NB4 (cell line): Measurements from ENCODE around the gene CTAG2.

Experiments
- POLR2A ChIP-seq: IDR thresholded peaks from 2 replicates; pipeline ENCODE4 v1.6.1; 2011; ENCODE audit warnings: mild to moderate bottlenecking; ENCODE audit not compliant: insufficient read length; ENCODE audit errors: extremely low read depth
- TF ChIP-seq, protein P1 (sequence below): IDR thresholded peaks from one replicate; pipeline ENCODE4 v1.5.1; 2012; ENCODE audit warnings: low read depth, low read length

DNA sequence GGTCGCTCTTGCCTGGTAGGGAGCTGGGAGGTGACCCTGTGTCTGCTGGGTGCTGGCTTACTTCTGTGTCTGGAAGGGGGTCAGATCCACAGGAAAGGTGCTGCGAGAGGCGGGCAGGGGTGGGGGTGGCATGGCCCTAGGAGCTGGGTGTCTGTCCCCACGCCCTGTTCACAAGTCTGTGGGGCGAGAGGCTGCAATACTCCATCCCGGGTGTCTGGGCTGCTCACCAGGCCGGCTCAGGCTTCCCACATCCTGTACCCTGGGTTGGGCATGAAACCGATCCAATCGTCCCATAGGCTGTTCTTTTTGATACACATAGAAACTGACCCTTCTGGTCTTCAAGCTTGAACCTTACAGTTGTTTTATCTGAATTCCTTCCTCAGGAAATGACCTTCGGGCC is 993 bp upstream of the CTAG2 start:
- TF ChIP-seq, protein P1, sequence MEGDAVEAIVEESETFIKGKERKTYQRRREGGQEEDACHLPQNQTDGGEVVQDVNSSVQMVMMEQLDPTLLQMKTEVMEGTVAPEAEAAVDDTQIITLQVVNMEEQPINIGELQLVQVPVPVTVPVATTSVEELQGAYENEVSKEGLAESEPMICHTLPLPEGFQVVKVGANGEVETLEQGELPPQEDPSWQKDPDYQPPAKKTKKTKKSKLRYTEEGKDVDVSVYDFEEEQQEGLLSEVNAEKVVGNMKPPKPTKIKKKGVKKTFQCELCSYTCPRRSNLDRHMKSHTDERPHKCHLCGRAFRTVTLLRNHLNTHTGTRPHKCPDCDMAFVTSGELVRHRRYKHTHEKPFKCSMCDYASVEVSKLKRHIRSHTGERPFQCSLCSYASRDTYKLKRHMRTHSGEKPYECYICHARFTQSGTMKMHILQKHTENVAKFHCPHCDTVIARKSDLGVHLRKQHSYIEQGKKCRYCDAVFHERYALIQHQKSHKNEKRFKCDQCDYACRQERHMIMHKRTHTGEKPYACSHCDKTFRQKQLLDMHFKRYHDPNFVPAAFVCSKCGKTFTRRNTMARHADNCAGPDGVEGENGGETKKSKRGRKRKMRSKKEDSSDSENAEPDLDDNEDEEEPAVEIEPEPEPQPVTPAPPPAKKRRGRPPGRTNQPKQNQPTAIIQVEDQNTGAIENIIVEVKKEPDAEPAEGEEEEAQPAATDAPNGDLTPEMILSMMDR, result no peak
- no peak for TF ChIP-seq POLR2A
